GM12873 (cell line): ENCODE results near the gene XG.

Experiments
- CTCF ChIP-seq: IDR thresholded peaks from 2 replicates; pipeline ENCODE4 v1.5.1; 2012; ENCODE audit warnings: low read depth, mild to moderate bottlenecking, moderate library complexity, low read length, control low read depth; ENCODE audit not compliant: insufficient read depth; ENCODE audit errors: missing control alignments

XG gene

GRCh38 chrX:2718821-2719220 is 33.0 kb upstream of the XG start:
- no peak for TF ChIP-seq CTCF

DNA sequence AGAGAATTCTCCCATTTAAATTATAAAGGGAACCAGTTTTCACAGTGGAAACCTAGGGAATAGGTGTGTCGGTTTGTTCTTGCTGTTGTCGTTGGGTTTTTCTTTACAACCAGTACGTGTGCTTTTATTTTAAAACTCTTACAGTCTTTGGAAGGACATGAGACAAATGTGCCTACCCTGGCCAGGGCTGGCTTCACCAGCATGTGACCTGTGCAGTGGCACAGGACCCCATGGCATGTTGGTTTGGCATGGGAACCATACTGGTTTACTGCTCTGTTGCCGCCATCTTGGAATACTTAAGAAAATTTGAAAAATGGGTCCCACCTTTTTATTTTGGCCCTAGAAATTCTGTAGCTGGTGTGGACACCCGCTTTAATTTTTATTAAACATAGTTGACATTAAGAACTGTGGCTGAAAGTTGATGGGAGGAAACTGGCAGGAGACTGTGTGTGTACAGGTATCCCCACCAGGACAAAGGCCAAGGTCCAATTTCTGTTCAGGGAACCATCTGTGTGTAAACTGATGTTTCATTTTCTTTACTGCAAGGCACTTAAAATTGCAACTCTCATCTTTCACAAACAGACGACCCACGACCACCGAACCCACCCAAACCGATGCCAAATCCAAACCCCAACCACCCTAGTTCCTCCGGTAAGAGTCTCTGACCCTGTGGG is 31.9 kb upstream of the XG start:
- TF ChIP-seq CTCF = no peak

GRCh38 chrX:2723286-2723879 is 28.5 kb upstream of the XG start:
- TF ChIP-seq CTCF = no peak

- TF ChIP-seq CTCF = no peak
Observed at GRCh38 chrX:2732076-2732475, 19.8 kb upstream of the XG start.

- no peak for TF ChIP-seq CTCF
Observed at GRCh38 chrX:2732649-2733048, 19.2 kb upstream of the XG start.

- no peak for TF ChIP-seq CTCF
Observed at GRCh38 chrX:2733286-2733685, 18.6 kb upstream of the XG start.

DNA sequence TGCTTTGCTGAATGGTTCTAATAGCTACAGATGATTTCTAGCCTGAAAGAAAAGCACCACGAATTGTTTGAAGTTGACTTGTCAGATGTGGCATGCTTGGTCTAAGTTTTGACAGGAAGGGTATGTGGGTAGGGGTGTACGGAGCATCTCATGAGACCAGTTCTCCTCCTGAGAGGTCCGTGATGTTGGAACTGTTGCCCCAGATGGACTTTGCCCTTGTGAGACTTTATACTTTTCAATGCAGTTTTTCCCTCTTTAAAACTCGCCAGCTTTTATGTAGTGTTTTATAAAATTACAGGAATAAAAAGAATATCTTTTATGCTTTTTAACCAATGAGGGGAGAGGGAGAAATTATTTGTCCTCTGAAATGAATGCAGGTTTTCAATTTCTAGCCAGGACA is 16.6 kb upstream of the XG start:
- no peak for TF ChIP-seq CTCF

DNA sequence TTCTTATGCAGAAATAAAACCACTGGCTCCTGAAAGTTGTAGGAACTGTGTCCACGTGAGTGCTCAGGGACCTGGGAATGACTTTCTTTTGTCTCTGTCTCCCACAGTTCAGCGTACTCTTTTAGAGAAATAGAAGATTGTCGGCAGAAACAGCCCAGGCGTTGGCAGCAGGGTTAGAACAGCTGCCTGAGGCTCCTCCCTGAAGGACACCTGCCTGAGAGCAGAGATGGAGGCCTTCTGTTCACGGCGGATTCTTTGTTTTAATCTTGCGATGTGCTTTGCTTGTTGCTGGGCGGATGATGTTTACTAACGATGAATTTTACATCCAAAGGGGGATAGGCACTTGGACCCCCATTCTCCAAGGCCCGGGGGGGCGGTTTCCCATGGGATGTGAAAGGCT is 11.2 kb upstream of the XG start:
- TF ChIP-seq CTCF = no peak
